H9 (cell line): Measurements from ENCODE around the gene NUMA1. TPM values are rescaled to one million over a fixed set of nuclear protein-coding genes. Genes with fewer than 3 reads are reported as not detected.

Experiments used
- DNase-seq: peaks from one replicate; pipeline ENCODE4 v3.0.0-alpha.2; 2017
- H2AFZ ChIP-seq: one replicate; pipeline ENCODE4 v1.6.1; 2013; ENCODE audit warnings: mild to moderate bottlenecking, low read length, control low read depth, moderate library complexity
- H2AK5ac ChIP-seq: 2 replicates; pipeline ENCODE4 v1.6.1; 2013; ENCODE audit warnings: low read length, control low read depth, mixed read lengths; ENCODE audit not compliant: insufficient read length
- H2BK120ac ChIP-seq: one replicate; pipeline ENCODE4 v1.6.1; 2013; ENCODE audit warnings: low read depth, mild to moderate bottlenecking, low read length, control low read depth, inconsistent platforms; ENCODE audit not compliant: poor library complexity, severe bottlenecking
- H2BK12ac ChIP-seq: 2 replicates; pipeline ENCODE4 v1.6.1; 2013; ENCODE audit warnings: low read length, control low read depth, mixed read lengths, low read depth; ENCODE audit not compliant: insufficient read length
- H2BK15ac ChIP-seq: 2 replicates; pipeline ENCODE4 v1.6.1; 2013; ENCODE audit warnings: low read depth, low read length, control low read depth
- H2BK20ac ChIP-seq: one replicate; pipeline ENCODE4 v1.6.1; 2013; ENCODE audit warnings: low read depth, mild to moderate bottlenecking, low read length, control low read depth, inconsistent platforms; ENCODE audit not compliant: poor library complexity, severe bottlenecking
- H2BK5ac ChIP-seq: 2 replicates; pipeline ENCODE4 v1.6.1; 2013; ENCODE audit warnings: low read length, control low read depth, mixed read lengths; ENCODE audit not compliant: insufficient read length
- H3K14ac ChIP-seq: 2 replicates; pipeline ENCODE4 v1.6.1; 2013; ENCODE audit warnings: low read length, control low read depth; ENCODE audit not compliant: insufficient read depth
- H3K18ac ChIP-seq: 2 replicates; pipeline ENCODE4 v1.6.1; 2013; ENCODE audit warnings: low read depth, mild to moderate bottlenecking, mixed read lengths, low read length, control low read depth; ENCODE audit not compliant: insufficient read length
- H3K23ac ChIP-seq: 2 replicates; pipeline ENCODE4 v1.6.1; 2013; ENCODE audit warnings: low read length, control low read depth, mixed read lengths, low read depth; ENCODE audit not compliant: insufficient read length
- H3K23me2 ChIP-seq: 2 replicates; pipeline ENCODE4 v1.6.1; 2013; ENCODE audit warnings: low read depth, mild to moderate bottlenecking, mixed read lengths, low read length, control low read depth; ENCODE audit not compliant: insufficient read length, poor library complexity, severe bottlenecking
- H3K27ac ChIP-seq: 2 replicates; pipeline ENCODE4 v1.5.1; 2013; ENCODE audit warnings: low read length, control low read depth, mixed read lengths, low read depth; ENCODE audit not compliant: insufficient read length
- H3K27me3 ChIP-seq: 2 replicates; pipeline ENCODE4 v1.6.1; 2013; ENCODE audit warnings: low read length, control low read depth, inconsistent platforms; ENCODE audit not compliant: insufficient read depth
- H3K4ac ChIP-seq: 2 replicates; pipeline ENCODE4 v1.6.1; 2013; ENCODE audit warnings: low read depth, mild to moderate bottlenecking, control low read depth, inconsistent platforms, low read length, moderate library complexity
- H3K4me1 ChIP-seq: 2 replicates; pipeline ENCODE4 v1.6.1; 2013; ENCODE audit warnings: low read length, control low read depth, inconsistent platforms; ENCODE audit not compliant: insufficient read depth
- H3K4me2 ChIP-seq: 2 replicates; pipeline ENCODE4 v1.6.1; 2013; ENCODE audit warnings: low read length, control low read depth, mixed read lengths; ENCODE audit not compliant: insufficient read length, insufficient read depth
- H3K56ac ChIP-seq: 2 replicates; pipeline ENCODE4 v1.6.1; 2013; ENCODE audit warnings: low read depth, mild to moderate bottlenecking, mixed read lengths, low read length, control low read depth; ENCODE audit not compliant: insufficient read length
- H3K79me1 ChIP-seq: 2 replicates; pipeline ENCODE4 v1.6.1; 2013; ENCODE audit warnings: low read depth, mild to moderate bottlenecking, moderate library complexity, low read length, control low read depth, inconsistent platforms; ENCODE audit not compliant: insufficient read depth, poor library complexity, severe bottlenecking
- H3K79me2 ChIP-seq: 2 replicates; pipeline ENCODE4 v1.6.1; 2013; ENCODE audit warnings: low read length, control low read depth, inconsistent platforms; ENCODE audit not compliant: insufficient read depth
- H3K9ac ChIP-seq: 2 replicates; pipeline ENCODE4 v1.6.1; 2013; ENCODE audit warnings: low read length, control low read depth, mixed read lengths; ENCODE audit not compliant: insufficient read length; ENCODE audit errors: extremely low read depth
- H3K9me3 ChIP-seq: one replicate; pipeline ENCODE4 v1.6.1; 2013; ENCODE audit warnings: low read depth, low read length, inconsistent platforms; ENCODE audit not compliant: control insufficient read depth
- H3T11ph ChIP-seq: one replicate; pipeline ENCODE4 v1.6.1; 2013; ENCODE audit warnings: mild to moderate bottlenecking, low read length, control low read depth, inconsistent platforms
- H4K20me1 ChIP-seq: one replicate; pipeline ENCODE4 v1.6.1; 2013; ENCODE audit not compliant: control insufficient read depth, insufficient read length, insufficient read depth
- H4K5ac ChIP-seq: 2 replicates; pipeline ENCODE4 v1.6.1; 2013; ENCODE audit warnings: low read depth, mild to moderate bottlenecking, mixed read lengths, low read length, control low read depth; ENCODE audit not compliant: insufficient read length
- H4K8ac ChIP-seq: replicated peaks from 2 replicates; pipeline ENCODE4 v1.6.1; 2013; ENCODE audit warnings: low read length, control low read depth, mixed read lengths, low read depth; ENCODE audit not compliant: insufficient read length
- H4K91ac ChIP-seq: 2 replicates; pipeline ENCODE4 v1.6.1; 2013; ENCODE audit warnings: low read depth, mild to moderate bottlenecking, moderate library complexity, mixed read lengths, low read length, control low read depth; ENCODE audit not compliant: insufficient read length
- H3K27ac Mint-ChIP-seq, 3 experiments: 2 replicates in 2 of 3; 3 replicates in 1 of 3; pipeline ENCODE4 v1.8.0; 2020 to 2021; ENCODE audit warnings: mixed read lengths in 3 of 3, mild to moderate bottlenecking in 1 of 3, moderate library complexity in 1 of 3
- H3K27me3 Mint-ChIP-seq: 2 replicates; pipeline ENCODE4 v1.8.0; 2021; ENCODE audit warnings: low read depth, mild to moderate bottlenecking, moderate library complexity, mixed read lengths
- H3K36me3 Mint-ChIP-seq, 3 experiments: 2 replicates in 2 of 3; 3 replicates in 1 of 3; pipeline ENCODE4 v1.8.0; 2020 to 2021; ENCODE audit warnings: low read depth in 3 of 3, mixed read lengths in 3 of 3; ENCODE audit not compliant: insufficient read depth in 1 of 3
- H3K4me1 Mint-ChIP-seq, 2 experiments: 2 replicates each; pipeline ENCODE4 v1.8.0; 2020; ENCODE audit warnings: mixed read lengths in 2 of 2
- H3K4me3 Mint-ChIP-seq, 2 experiments: 2 replicates in 1 of 2; 3 replicates in 1 of 2; pipeline ENCODE4 v1.8.0; 2020 to 2021; ENCODE audit warnings: mild to moderate bottlenecking in 2 of 2, mixed read lengths in 2 of 2, moderate library complexity in 1 of 2
- H3K9me3 Mint-ChIP-seq, 2 experiments: 2 replicates in 1 of 2; 3 replicates in 1 of 2; pipeline ENCODE4 v1.8.0; 2020; ENCODE audit warnings: mild to moderate bottlenecking in 2 of 2, mixed read lengths in 2 of 2, moderate library complexity in 1 of 2
- WGBS: extraction: QIAGEN DNeasy Blood & Tissue Kit; methylation state at CpG from one replicate; pipeline ENCODE4 v1.1.7; 2013; ENCODE audit warnings: missing lambda C conversion rate, low lambda C conversion rate, mixed read lengths; ENCODE audit not compliant: insufficient read length; ENCODE audit errors: extremely low coverage; 5-methylcytosine and 5-hydroxymethylcytosine counted together
- total RNA-seq: library from RNA; stranded (reverse); gene quantifications from 2 replicates; pipeline ENCODE4 v1.2.1, GENCODE V29; 2021
- TF ChIP-seq, protein P1 (sequence below): fragments of 200-600 bp; sonication (generic); conservative IDR thresholded peaks from 3 replicates; pipeline ENCODE4 v1.8.0; 2021; ENCODE audit warnings: antibody characterized with exemption, mild to moderate bottlenecking

NUMA1 gene
- total RNA-seq, 1 experiment from 2014 or later = 136 TPM

- Histone ChIP-seq H3K4ac (no peak overlapping the region), H2BK15ac (no peak overlapping the region), H3K27me3 (no peaks in the 10 kb centered on the region), H2AFZ (no peak overlapping the region), H3K4me2 (no peak overlapping the region), H3K9me3 (no peaks in the 10 kb centered on the region), H3K18ac (no peak overlapping the region), H3K14ac (no peak overlapping the region), H2AK5ac (no peak overlapping the region), H3K4me1 (no peaks in the 10 kb centered on the region), H2BK5ac (no peak overlapping the region), H3K79me2 (no peaks in the 10 kb centered on the region), H3K27ac (no peak overlapping the region), H3T11ph (no peak overlapping the region), H3K56ac (no peak overlapping the region), H2BK12ac (no peak overlapping the region), H4K5ac (no peak overlapping the region), H3K23me2 (no peaks in the 10 kb centered on the region), H3K23ac (no peak overlapping the region), H2BK120ac (no peak overlapping the region), H4K8ac (no peak overlapping the region), H2BK20ac (no peak overlapping the region), H4K20me1 (no peaks in the 10 kb centered on the region), H3K79me1 (no peaks in the 10 kb centered on the region), H3K9ac (no peak overlapping the region), H4K91ac (no peak overlapping the region)
- H3K27ac Mint-ChIP-seq = no peak overlapping the region
- TF ChIP-seq, protein P1, sequence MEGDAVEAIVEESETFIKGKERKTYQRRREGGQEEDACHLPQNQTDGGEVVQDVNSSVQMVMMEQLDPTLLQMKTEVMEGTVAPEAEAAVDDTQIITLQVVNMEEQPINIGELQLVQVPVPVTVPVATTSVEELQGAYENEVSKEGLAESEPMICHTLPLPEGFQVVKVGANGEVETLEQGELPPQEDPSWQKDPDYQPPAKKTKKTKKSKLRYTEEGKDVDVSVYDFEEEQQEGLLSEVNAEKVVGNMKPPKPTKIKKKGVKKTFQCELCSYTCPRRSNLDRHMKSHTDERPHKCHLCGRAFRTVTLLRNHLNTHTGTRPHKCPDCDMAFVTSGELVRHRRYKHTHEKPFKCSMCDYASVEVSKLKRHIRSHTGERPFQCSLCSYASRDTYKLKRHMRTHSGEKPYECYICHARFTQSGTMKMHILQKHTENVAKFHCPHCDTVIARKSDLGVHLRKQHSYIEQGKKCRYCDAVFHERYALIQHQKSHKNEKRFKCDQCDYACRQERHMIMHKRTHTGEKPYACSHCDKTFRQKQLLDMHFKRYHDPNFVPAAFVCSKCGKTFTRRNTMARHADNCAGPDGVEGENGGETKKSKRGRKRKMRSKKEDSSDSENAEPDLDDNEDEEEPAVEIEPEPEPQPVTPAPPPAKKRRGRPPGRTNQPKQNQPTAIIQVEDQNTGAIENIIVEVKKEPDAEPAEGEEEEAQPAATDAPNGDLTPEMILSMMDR = no peak
- H3K4me3 Mint-ChIP-seq = no peak overlapping the region
- no peaks in the 10 kb centered on the region for H3K9me3 Mint-ChIP-seq
- no peak for DNase-seq
- no peaks in the 10 kb centered on the region for H3K27me3 Mint-ChIP-seq
- no CpG with 5 or more reads among the region's 4 CpGs for WGBS
- H3K4me1 Mint-ChIP-seq = no peaks in the 10 kb centered on the region
- peaks cover 15 to 41% (median 27%) of the 10 kb centered on the region in 3 experiments for H3K36me3 Mint-ChIP-seq
Measured at GRCh38 chr11:71964641-71965040, 115.7 kb downstream of the NUMA1 start.
